GM12891 (cell line): Measurements from ENCODE around the gene TRPM3.

ENCODE experiments used
- PAX5 ChIP-seq: IDR thresholded peaks from 2 replicates; pipeline ENCODE4 v1.6.1; 2011; ENCODE audit warnings: low read length, moderate library complexity, mild to moderate bottlenecking; ENCODE audit not compliant: insufficient read depth, severe bottlenecking
- POLR2A ChIP-seq: IDR thresholded peaks from 2 replicates; pipeline ENCODE4 v1.6.1; 2011; ENCODE audit warnings: low read depth, low read length, control low read depth
- TAF1 ChIP-seq: IDR thresholded peaks from 2 replicates; pipeline ENCODE4 v1.6.1; 2011; ENCODE audit warnings: low read depth, low read length, control low read depth

- TF ChIP-seq POLR2A: no peak
- no peak for TF ChIP-seq TAF1
- no peak for TF ChIP-seq PAX5
Observed at GRCh38 chr9:71106992-71107391, 14.4 kb downstream of the TRPM3 start.
